GM23338 (cell line): ENCODE data around the gene ZBP1. TPM values are rescaled to one million over a fixed set of nuclear protein-coding genes. Genes with fewer than 3 reads are reported as not detected.

Source experiments
- ATAC-seq: fragments of 200-7000 bp; cut with Tn5 transposase; 3 replicates; pipeline ENCODE4 v1.9.1; 2020
- DNase-seq: peaks from one replicate; pipeline ENCODE4 v3.0.0-alpha.2; 2015; ENCODE audit warnings: low spot score
- H2AFZ ChIP-seq: fragments of 200-600 bp; sonication (generic); 2 replicates; pipeline ENCODE4 v1.8.0; 2016; ENCODE audit warnings: antibody characterized with exemption, mild to moderate bottlenecking, moderate library complexity
- H3F3A ChIP-seq: fragments of 200-600 bp; sonication (generic); replicated peaks from 2 replicates; pipeline ENCODE4 v1.8.0; 2017; ENCODE audit warnings: antibody characterized with exemption, mixed run types, low read depth
- H3K27ac ChIP-seq: fragments of 200-600 bp; sonication (generic); 2 replicates; pipeline ENCODE4 v1.6.1; 2016; ENCODE audit warnings: low read depth
- H3K27me3 ChIP-seq: fragments of 200-600 bp; sonication (generic); 2 replicates; pipeline ENCODE4 v1.8.0; 2016; ENCODE audit warnings: mild to moderate bottlenecking, mixed run types, moderate library complexity; ENCODE audit not compliant: insufficient read depth
- H3K36me3 ChIP-seq: fragments of 200-600 bp; sonication (generic); 2 replicates; pipeline ENCODE4 v1.8.0; 2016; ENCODE audit warnings: mild to moderate bottlenecking; ENCODE audit not compliant: insufficient read depth
- H3K4me1 ChIP-seq: fragments of 200-600 bp; sonication (generic); 2 replicates; pipeline ENCODE4 v1.8.0; 2016; ENCODE audit warnings: mild to moderate bottlenecking, moderate library complexity; ENCODE audit not compliant: insufficient read depth
- H3K4me2 ChIP-seq: fragments of 200-600 bp; sonication (generic); 2 replicates; pipeline ENCODE4 v1.7.1; 2017; ENCODE audit warnings: mixed run types
- H3K4me3 ChIP-seq: fragments of 200-600 bp; sonication (generic); 2 replicates; pipeline ENCODE4 v1.6.1; 2016; ENCODE audit warnings: mixed run types
- H3K79me2 ChIP-seq: fragments of 200-600 bp; sonication (generic); replicated peaks from 2 replicates; pipeline ENCODE4 v1.8.0; 2017; ENCODE audit warnings: mild to moderate bottlenecking; ENCODE audit not compliant: insufficient read depth
- H3K9me2 ChIP-seq: fragments of 200-600 bp; sonication (generic); 2 replicates; pipeline ENCODE4 v1.8.0; 2017; ENCODE audit not compliant: insufficient read depth
- H4K20me1 ChIP-seq: fragments of 200-600 bp; sonication (generic); replicated peaks from 2 replicates; pipeline ENCODE4 v1.8.0; 2017; ENCODE audit warnings: mild to moderate bottlenecking; ENCODE audit not compliant: insufficient read depth
- H3K27ac Mint-ChIP-seq: 2 replicates; pipeline ENCODE4 v1.8.0; 2020; ENCODE audit warnings: inconsistent platforms, mild to moderate bottlenecking, moderate library complexity, mixed read lengths
- H3K27me3 Mint-ChIP-seq: 3 replicates; pipeline ENCODE4 v1.8.0; 2022; ENCODE audit warnings: low read depth, mild to moderate bottlenecking, moderate library complexity, mixed read lengths, inconsistent platforms; ENCODE audit not compliant: insufficient read depth, poor library complexity
- H3K36me3 Mint-ChIP-seq: 3 replicates; pipeline ENCODE4 v1.8.0; 2021; ENCODE audit warnings: low read depth, mild to moderate bottlenecking, inconsistent platforms, moderate library complexity, mixed read lengths
- H3K4me1 Mint-ChIP-seq: 3 replicates; pipeline ENCODE4 v1.8.0; 2020; ENCODE audit warnings: mild to moderate bottlenecking, inconsistent platforms, mixed read lengths
- H3K4me3 Mint-ChIP-seq: 3 replicates; pipeline ENCODE4 v1.8.0; 2021; ENCODE audit warnings: moderate library complexity, mild to moderate bottlenecking, inconsistent platforms, mixed read lengths
- H3K9me3 Mint-ChIP-seq: 3 replicates; pipeline ENCODE4 v1.8.0; 2020; ENCODE audit warnings: moderate library complexity, mild to moderate bottlenecking, inconsistent platforms, mixed read lengths
- CREB1 ChIP-seq: fragments of 250-450 bp; sonication (Bioruptor Pico); IDR thresholded peaks from 2 replicates; pipeline ENCODE4 v1.5.0; 2020; ENCODE audit warnings: low read depth, mild to moderate bottlenecking, moderate library complexity
- EZH2phosphoT487 ChIP-seq: fragments of 200-600 bp; sonication (generic); IDR thresholded peaks from one replicate; pipeline ENCODE4 v1.8.1; 2018; ENCODE audit warnings: antibody characterized with exemption; ENCODE audit not compliant: unreplicated experiment
- JUNB ChIP-seq: IDR thresholded peaks from one replicate; pipeline ENCODE4 v1.6.1; 2016; ENCODE audit warnings: antibody characterized with exemption; ENCODE audit not compliant: unreplicated experiment
- NANOG ChIP-seq: IDR thresholded peaks from 2 replicates; pipeline ENCODE4 v1.6.1; 2016; ENCODE audit warnings: antibody characterized with exemption, borderline replicate concordance
- STAT1 ChIP-seq: IDR thresholded peaks from one replicate; pipeline ENCODE4 v1.6.1; 2016; ENCODE audit warnings: antibody characterized with exemption; ENCODE audit not compliant: unreplicated experiment
- ZNF114 ChIP-seq: fragments of 250-450 bp; sonication (Bioruptor Pico); IDR thresholded peaks from 2 replicates; pipeline ENCODE4 v1.5.0; 2020; ENCODE audit warnings: mild to moderate bottlenecking, moderate library complexity
- polyA plus RNA-seq: library from polyadenylated mRNA; unstranded; fragments of >200 nt; fragmentation: Nextera tagmentation; extraction: Ambion mirVana; gene quantifications from 2 replicates; pipeline ENCODE4 v1.2.1, GENCODE V29; 2016
- total RNA-seq: library from RNA; depleted of rRNA; stranded (reverse); fragments of >200 nt; shearing (Covaris generic); gene quantifications from 2 replicates; pipeline ENCODE4 v1.2.3, GENCODE V29; 2014
- TF ChIP-seq, protein P1 (sequence below), 2 experiments: fragments of 200-600 bp in 1 of 2; sonication (generic) in 1 of 2; conservative IDR thresholded peaks; 2 replicates each; pipeline versions ENCODE4 v1.5.1 to v1.6.1; 2016 to 2017; ENCODE audit warnings: antibody characterized with exemption in 2 of 2, low read depth in 2 of 2, mild to moderate bottlenecking in 2 of 2, moderate library complexity in 1 of 2
- TF ChIP-seq, protein P2 (sequence below): IDR thresholded peaks from 2 replicates; pipeline ENCODE4 v1.6.1; 2016; ENCODE audit warnings: antibody characterized with exemption
- TF ChIP-seq, protein P3 (sequence below): IDR thresholded peaks from one replicate; pipeline ENCODE4 v1.6.1; 2018; ENCODE audit warnings: antibody characterized with exemption; ENCODE audit not compliant: unreplicated experiment

ZBP1 gene
- total and polyA plus RNA-seq, 2 experiments from 2014 or later, result not detected

DNA sequence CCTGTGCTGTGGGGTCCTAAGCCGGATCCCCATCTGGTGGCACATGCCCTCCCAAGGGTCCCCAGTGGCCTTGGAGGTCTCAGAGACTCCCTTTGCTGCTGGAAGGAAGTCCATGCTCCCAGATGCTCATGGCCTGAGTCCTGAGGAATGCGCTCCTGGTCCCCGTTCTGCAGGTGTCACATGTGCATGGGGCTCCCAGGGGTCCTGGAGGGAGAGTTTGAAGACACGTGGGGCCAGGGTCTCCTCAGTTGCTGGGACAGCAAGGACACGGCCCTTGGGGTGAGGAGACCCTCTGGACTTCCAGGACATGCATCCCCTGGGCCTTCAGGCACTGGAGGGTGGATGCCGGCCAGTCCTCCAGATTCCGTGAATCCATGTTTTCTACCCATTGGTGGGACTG, 11.7 kb downstream of the ZBP1 start:
- H3K27ac Mint-ChIP-seq, result no peak overlapping the region
- H3K9me3 Mint-ChIP-seq, result no peaks in the 10 kb centered on the region
- no peaks in the 10 kb centered on the region for H3K36me3 Mint-ChIP-seq
- Histone ChIP-seq H3K27me3 (no peaks in the 10 kb centered on the region), H3K9me2 (0 out of 2 replicates have a peak, but pooled peaks cover 2% of the 10 kb centered on the region), H3K79me2 (no peaks in the 10 kb centered on the region), H3K36me3 (no peaks in the 10 kb centered on the region), H3K4me2 (no peak overlapping the region), H2AFZ (no peak overlapping the region), H3K4me3 (no peak overlapping the region), H3K27ac (no peak overlapping the region), H4K20me1 (no peaks in the 10 kb centered on the region), H3F3A (no peaks in the 10 kb centered on the region), H3K4me1 (no peaks in the 10 kb centered on the region)
- H3K4me3 Mint-ChIP-seq, result no peak overlapping the region
- peaks cover 7% of the 10 kb centered on the region for H3K27me3 Mint-ChIP-seq
- TF ChIP-seq JUNB, result no peak
- no peak for DNase-seq
- no peak for ATAC-seq
- H3K4me1 Mint-ChIP-seq, result no peaks in the 10 kb centered on the region; the same call in 2 of the 3 replicates

DNA sequence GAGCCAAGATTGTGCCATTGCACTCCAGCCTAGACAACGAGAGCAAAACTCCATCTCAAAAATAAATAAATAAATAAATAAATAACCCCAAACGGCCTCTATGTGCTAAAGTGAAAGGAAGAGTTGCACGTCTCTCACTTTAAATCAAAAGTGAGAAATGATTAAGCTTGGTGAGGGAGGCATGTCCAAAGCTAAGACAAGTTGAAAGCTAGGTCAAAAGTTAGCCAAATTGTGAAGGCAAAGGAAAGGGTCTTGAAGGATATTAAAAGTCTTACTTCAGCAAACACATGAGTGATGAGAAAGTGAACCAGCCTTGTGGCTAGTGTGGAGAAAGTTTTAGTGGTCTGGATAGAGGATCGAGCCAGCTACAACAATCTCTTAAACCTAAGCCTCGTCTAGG, 14.3 kb downstream of the ZBP1 start:
- no peak overlapping the region for H3K27ac Mint-ChIP-seq
- no peak for TF ChIP-seq ZNF114 (CRISPR knock-in tag)
- TF ChIP-seq CREB1 (CRISPR knock-in tag), result no peak
- no peak for TF ChIP-seq JUNB
- TF ChIP-seq, protein P1, sequence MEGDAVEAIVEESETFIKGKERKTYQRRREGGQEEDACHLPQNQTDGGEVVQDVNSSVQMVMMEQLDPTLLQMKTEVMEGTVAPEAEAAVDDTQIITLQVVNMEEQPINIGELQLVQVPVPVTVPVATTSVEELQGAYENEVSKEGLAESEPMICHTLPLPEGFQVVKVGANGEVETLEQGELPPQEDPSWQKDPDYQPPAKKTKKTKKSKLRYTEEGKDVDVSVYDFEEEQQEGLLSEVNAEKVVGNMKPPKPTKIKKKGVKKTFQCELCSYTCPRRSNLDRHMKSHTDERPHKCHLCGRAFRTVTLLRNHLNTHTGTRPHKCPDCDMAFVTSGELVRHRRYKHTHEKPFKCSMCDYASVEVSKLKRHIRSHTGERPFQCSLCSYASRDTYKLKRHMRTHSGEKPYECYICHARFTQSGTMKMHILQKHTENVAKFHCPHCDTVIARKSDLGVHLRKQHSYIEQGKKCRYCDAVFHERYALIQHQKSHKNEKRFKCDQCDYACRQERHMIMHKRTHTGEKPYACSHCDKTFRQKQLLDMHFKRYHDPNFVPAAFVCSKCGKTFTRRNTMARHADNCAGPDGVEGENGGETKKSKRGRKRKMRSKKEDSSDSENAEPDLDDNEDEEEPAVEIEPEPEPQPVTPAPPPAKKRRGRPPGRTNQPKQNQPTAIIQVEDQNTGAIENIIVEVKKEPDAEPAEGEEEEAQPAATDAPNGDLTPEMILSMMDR (conservative IDR thresholded peaks at IDR 0.05; ENCODE audit: low read depth in 2 of 2), result no peak
- no peak for TF ChIP-seq STAT1
- TF ChIP-seq EZH2phosphoT487, result no peak
- TF ChIP-seq NANOG, result no peak
- TF ChIP-seq, protein P2, sequence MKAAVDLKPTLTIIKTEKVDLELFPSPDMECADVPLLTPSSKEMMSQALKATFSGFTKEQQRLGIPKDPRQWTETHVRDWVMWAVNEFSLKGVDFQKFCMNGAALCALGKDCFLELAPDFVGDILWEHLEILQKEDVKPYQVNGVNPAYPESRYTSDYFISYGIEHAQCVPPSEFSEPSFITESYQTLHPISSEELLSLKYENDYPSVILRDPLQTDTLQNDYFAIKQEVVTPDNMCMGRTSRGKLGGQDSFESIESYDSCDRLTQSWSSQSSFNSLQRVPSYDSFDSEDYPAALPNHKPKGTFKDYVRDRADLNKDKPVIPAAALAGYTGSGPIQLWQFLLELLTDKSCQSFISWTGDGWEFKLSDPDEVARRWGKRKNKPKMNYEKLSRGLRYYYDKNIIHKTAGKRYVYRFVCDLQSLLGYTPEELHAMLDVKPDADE, result no peak
- TF ChIP-seq, protein P3, sequence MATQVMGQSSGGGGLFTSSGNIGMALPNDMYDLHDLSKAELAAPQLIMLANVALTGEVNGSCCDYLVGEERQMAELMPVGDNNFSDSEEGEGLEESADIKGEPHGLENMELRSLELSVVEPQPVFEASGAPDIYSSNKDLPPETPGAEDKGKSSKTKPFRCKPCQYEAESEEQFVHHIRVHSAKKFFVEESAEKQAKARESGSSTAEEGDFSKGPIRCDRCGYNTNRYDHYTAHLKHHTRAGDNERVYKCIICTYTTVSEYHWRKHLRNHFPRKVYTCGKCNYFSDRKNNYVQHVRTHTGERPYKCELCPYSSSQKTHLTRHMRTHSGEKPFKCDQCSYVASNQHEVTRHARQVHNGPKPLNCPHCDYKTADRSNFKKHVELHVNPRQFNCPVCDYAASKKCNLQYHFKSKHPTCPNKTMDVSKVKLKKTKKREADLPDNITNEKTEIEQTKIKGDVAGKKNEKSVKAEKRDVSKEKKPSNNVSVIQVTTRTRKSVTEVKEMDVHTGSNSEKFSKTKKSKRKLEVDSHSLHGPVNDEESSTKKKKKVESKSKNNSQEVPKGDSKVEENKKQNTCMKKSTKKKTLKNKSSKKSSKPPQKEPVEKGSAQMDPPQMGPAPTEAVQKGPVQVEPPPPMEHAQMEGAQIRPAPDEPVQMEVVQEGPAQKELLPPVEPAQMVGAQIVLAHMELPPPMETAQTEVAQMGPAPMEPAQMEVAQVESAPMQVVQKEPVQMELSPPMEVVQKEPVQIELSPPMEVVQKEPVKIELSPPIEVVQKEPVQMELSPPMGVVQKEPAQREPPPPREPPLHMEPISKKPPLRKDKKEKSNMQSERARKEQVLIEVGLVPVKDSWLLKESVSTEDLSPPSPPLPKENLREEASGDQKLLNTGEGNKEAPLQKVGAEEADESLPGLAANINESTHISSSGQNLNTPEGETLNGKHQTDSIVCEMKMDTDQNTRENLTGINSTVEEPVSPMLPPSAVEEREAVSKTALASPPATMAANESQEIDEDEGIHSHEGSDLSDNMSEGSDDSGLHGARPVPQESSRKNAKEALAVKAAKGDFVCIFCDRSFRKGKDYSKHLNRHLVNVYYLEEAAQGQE, result no peak
- H3K4me3 ChIP-seq, result no peak overlapping the region
- ATAC-seq (no peak), DNase-seq (no peak)
- H3K4me1 ChIP-seq, result no peaks in the 10 kb centered on the region
- no peaks in the 10 kb centered on the region for H4K20me1 ChIP-seq
- H3K36me3 ChIP-seq, result no peaks in the 10 kb centered on the region
- H3K4me3 Mint-ChIP-seq, result no peak overlapping the region
- no peaks in the 10 kb centered on the region for H3K27me3 ChIP-seq
- peaks cover 3% of the 10 kb centered on the region; the same call in 1 of the 3 replicates for H3K9me3 Mint-ChIP-seq
- peaks cover 13% of the 10 kb centered on the region for H3K27me3 Mint-ChIP-seq
- no peak overlapping the region for H2AFZ ChIP-seq
- H3K27ac ChIP-seq, result no peak overlapping the region
- H3F3A ChIP-seq, result no peaks in the 10 kb centered on the region
- no peak overlapping the region for H3K4me2 ChIP-seq
- H3K36me3 Mint-ChIP-seq, result no peaks in the 10 kb centered on the region
- no peaks in the 10 kb centered on the region for H3K9me2 ChIP-seq
- H3K4me1 Mint-ChIP-seq, result no peaks in the 10 kb centered on the region; the same call in 2 of the 3 replicates
- no peaks in the 10 kb centered on the region for H3K79me2 ChIP-seq
